ENCODE data around the gene DAB1.

DAB1 gene

GRCh38 chr1:57307392-57308170 is 116.3 kb downstream of the DAB1 start:
- H3K9me3 ChIP-seq (ENCODE audit: control insufficient read depth, low read length): no peaks in the 10 kb centered on the region
- no peaks in the 10 kb centered on the region for H3K27me3 ChIP-seq (ENCODE audit: control insufficient read depth, insufficient read depth, low read length)
- no peak overlapping the region for H3K9ac ChIP-seq (ENCODE audit: low read length)
- no peak overlapping the region for H3K4me3 ChIP-seq (ENCODE audit: low read length)
- H3K36me3 ChIP-seq (ENCODE audit: control insufficient read depth, insufficient read depth, low read length): no peaks in the 10 kb centered on the region
- no peaks in the 10 kb centered on the region for H3K4me1 ChIP-seq (ENCODE audit: control insufficient read depth, insufficient read depth, low read length)

- Histone ChIP-seq H3K9ac (ENCODE audit: low read length) (no peak overlapping the region), H3K9me3 (ENCODE audit: control insufficient read depth, low read length) (no peaks in the 10 kb centered on the region), H3K27me3 (ENCODE audit: control insufficient read depth, insufficient read depth, low read length) (no peaks in the 10 kb centered on the region), H3K36me3 (ENCODE audit: control insufficient read depth, insufficient read depth, low read length) (no peaks in the 10 kb centered on the region), H3K4me3 (ENCODE audit: low read length) (no peak overlapping the region), H3K4me1 (ENCODE audit: control insufficient read depth, insufficient read depth, low read length) (no peaks in the 10 kb centered on the region)
These were observed 119.3 kb downstream of the DAB1 start for GRCh38 chr1:57304591-57304990.

GRCh38 chr1:57302812-57303596 is 120.9 kb downstream of the DAB1 start:
- Histone ChIP-seq H3K4me3 (ENCODE audit: low read length) (no peak overlapping the region), H3K36me3 (ENCODE audit: control insufficient read depth, insufficient read depth, low read length) (no peaks in the 10 kb centered on the region), H3K9me3 (ENCODE audit: control insufficient read depth, low read length) (no peaks in the 10 kb centered on the region), H3K4me1 (ENCODE audit: control insufficient read depth, insufficient read depth, low read length) (no peaks in the 10 kb centered on the region), H3K9ac (ENCODE audit: low read length) (no peak overlapping the region), H3K27me3 (ENCODE audit: control insufficient read depth, insufficient read depth, low read length) (no peaks in the 10 kb centered on the region)

- Histone ChIP-seq H3K4me1 (ENCODE audit: control insufficient read depth, insufficient read depth, low read length) (no peaks in the 10 kb centered on the region), H3K27me3 (ENCODE audit: control insufficient read depth, insufficient read depth, low read length) (no peaks in the 10 kb centered on the region), H3K9ac (ENCODE audit: low read length) (no peak overlapping the region), H3K4me3 (ENCODE audit: low read length) (no peak overlapping the region), H3K36me3 (ENCODE audit: control insufficient read depth, insufficient read depth, low read length) (no peaks in the 10 kb centered on the region), H3K9me3 (ENCODE audit: control insufficient read depth, low read length) (no peaks in the 10 kb centered on the region)
These were observed 123.7 kb downstream of the DAB1 start for GRCh38 chr1:57300186-57300585.

GRCh38 chr1:57296726-57297250 is 127.1 kb downstream of the DAB1 start:
- no peak overlapping the region for H3K4me3 ChIP-seq (ENCODE audit: low read length)
- H3K9ac ChIP-seq (ENCODE audit: low read length): no peak overlapping the region
- H3K4me1 ChIP-seq (ENCODE audit: control insufficient read depth, insufficient read depth, low read length): no peaks in the 10 kb centered on the region
- H3K36me3 ChIP-seq (ENCODE audit: control insufficient read depth, insufficient read depth, low read length): no peaks in the 10 kb centered on the region
- no peaks in the 10 kb centered on the region for H3K9me3 ChIP-seq (ENCODE audit: control insufficient read depth, low read length)
- H3K27me3 ChIP-seq (ENCODE audit: control insufficient read depth, insufficient read depth, low read length): no peaks in the 10 kb centered on the region

- H3K4me3 ChIP-seq (ENCODE audit: low read length): no peak overlapping the region
- H3K4me1 ChIP-seq (ENCODE audit: control insufficient read depth, insufficient read depth, low read length): no peaks in the 10 kb centered on the region
- no peaks in the 10 kb centered on the region for H3K36me3 ChIP-seq (ENCODE audit: control insufficient read depth, insufficient read depth, low read length)
- no peaks in the 10 kb centered on the region for H3K9me3 ChIP-seq (ENCODE audit: control insufficient read depth, low read length)
- H3K9ac ChIP-seq (ENCODE audit: low read length): no peak overlapping the region
- H3K27me3 ChIP-seq (ENCODE audit: control insufficient read depth, insufficient read depth, low read length): no peaks in the 10 kb centered on the region
These were observed 128.5 kb downstream of the DAB1 start for GRCh38 chr1:57295326-57295725.

GRCh38 chr1:57294177-57294576 is 129.7 kb downstream of the DAB1 start:
- no peaks in the 10 kb centered on the region for H3K27me3 ChIP-seq (ENCODE audit: control insufficient read depth, insufficient read depth, low read length)
- no peaks in the 10 kb centered on the region for H3K9me3 ChIP-seq (ENCODE audit: control insufficient read depth, low read length)
- no peak overlapping the region for H3K4me3 ChIP-seq (ENCODE audit: low read length)

GRCh38 chr1:57293214-57293613 is 130.6 kb downstream of the DAB1 start:
- Histone ChIP-seq H3K9me3 (ENCODE audit: control insufficient read depth, low read length) (no peaks in the 10 kb centered on the region), H3K36me3 (ENCODE audit: control insufficient read depth, insufficient read depth, low read length) (no peaks in the 10 kb centered on the region), H3K4me1 (ENCODE audit: control insufficient read depth, insufficient read depth, low read length) (no peaks in the 10 kb centered on the region), H3K27me3 (ENCODE audit: control insufficient read depth, insufficient read depth, low read length) (no peaks in the 10 kb centered on the region), H3K9ac (ENCODE audit: low read length) (no peak overlapping the region), H3K4me3 (ENCODE audit: low read length) (no peak overlapping the region)

More at GRCh38 chr1:57294177-57294576, 129.7 kb downstream of the DAB1 start:
- Histone ChIP-seq H3K36me3 (ENCODE audit: control insufficient read depth, insufficient read depth, low read length) (no peaks in the 10 kb centered on the region), H3K9ac (ENCODE audit: low read length) (no peak overlapping the region), H3K4me1 (ENCODE audit: control insufficient read depth, insufficient read depth, low read length) (no peaks in the 10 kb centered on the region)

GRCh38 chr1:57289781-57290180 is 134.1 kb downstream of the DAB1 start:
- Histone ChIP-seq H3K36me3 (ENCODE audit: control insufficient read depth, insufficient read depth, low read length) (no peaks in the 10 kb centered on the region), H3K4me3 (ENCODE audit: low read length) (no peak overlapping the region)

GRCh38 chr1:57285992-57286391 is 137.9 kb downstream of the DAB1 start:
- H3K36me3 ChIP-seq (ENCODE audit: control insufficient read depth, insufficient read depth, low read length): no peaks in the 10 kb centered on the region
- H3K9me3 ChIP-seq (ENCODE audit: control insufficient read depth, low read length): no peaks in the 10 kb centered on the region
- H3K27me3 ChIP-seq (ENCODE audit: control insufficient read depth, insufficient read depth, low read length): no peaks in the 10 kb centered on the region
- H3K9ac ChIP-seq (ENCODE audit: low read length): no peak overlapping the region
- H3K4me3 ChIP-seq (ENCODE audit: low read length): no peak overlapping the region
- no peaks in the 10 kb centered on the region for H3K4me1 ChIP-seq (ENCODE audit: control insufficient read depth, insufficient read depth, low read length)

More at GRCh38 chr1:57289781-57290180, 134.1 kb downstream of the DAB1 start:
- Histone ChIP-seq H3K4me1 (ENCODE audit: control insufficient read depth, insufficient read depth, low read length) (no peaks in the 10 kb centered on the region), H3K27me3 (ENCODE audit: control insufficient read depth, insufficient read depth, low read length) (no peaks in the 10 kb centered on the region), H3K9ac (ENCODE audit: low read length) (no peak overlapping the region), H3K9me3 (ENCODE audit: control insufficient read depth, low read length) (no peaks in the 10 kb centered on the region)

- Histone ChIP-seq H3K9me3 (ENCODE audit: control insufficient read depth, low read length) (no peaks in the 10 kb centered on the region), H3K9ac (ENCODE audit: low read length) (no peak overlapping the region), H3K27me3 (ENCODE audit: control insufficient read depth, insufficient read depth, low read length) (no peaks in the 10 kb centered on the region), H3K4me3 (ENCODE audit: low read length) (no peak overlapping the region), H3K36me3 (ENCODE audit: control insufficient read depth, insufficient read depth, low read length) (no peaks in the 10 kb centered on the region), H3K4me1 (ENCODE audit: control insufficient read depth, insufficient read depth, low read length) (no peaks in the 10 kb centered on the region)
These were observed 141.4 kb downstream of the DAB1 start for GRCh38 chr1:57282411-57282810.

GRCh38 chr1:57281324-57281723 is 142.5 kb downstream of the DAB1 start:
- Histone ChIP-seq H3K4me3 (ENCODE audit: low read length) (no peak overlapping the region), H3K36me3 (ENCODE audit: control insufficient read depth, insufficient read depth, low read length) (no peaks in the 10 kb centered on the region), H3K4me1 (ENCODE audit: control insufficient read depth, insufficient read depth, low read length) (no peaks in the 10 kb centered on the region), H3K9ac (ENCODE audit: low read length) (no peak overlapping the region), H3K9me3 (ENCODE audit: control insufficient read depth, low read length) (no peaks in the 10 kb centered on the region), H3K27me3 (ENCODE audit: control insufficient read depth, insufficient read depth, low read length) (no peaks in the 10 kb centered on the region)

Data from mucosa of stomach (tissue), 1 donor.